Measurements from ENCODE around the gene SLC9A3. TPM values are rescaled to one million over a fixed set of nuclear protein-coding genes. Genes with fewer than 3 reads are reported as not detected.

The SLC9A3 gene
- total RNA-seq, 1 experiment from 2014 or later: 0.85 TPM

- H3K14ac ChIP-seq (ENCODE audit: insufficient read depth, low read length): no peak overlapping the region
- no peaks in the 10 kb centered on the region for H3K23me2 ChIP-seq (ENCODE audit: insufficient read length, low read depth, low read length, poor library complexity, severe bottlenecking)
- H3K23ac ChIP-seq (ENCODE audit: insufficient read length, low read depth, low read length): no peak overlapping the region
- no peak overlapping the region for H3K27ac ChIP-seq (ENCODE audit: insufficient read length, low read depth, low read length)
- no peak overlapping the region for H3K4me3 Mint-ChIP-seq
- H3K9me3 Mint-ChIP-seq: peaks cover 6 to 8% of the 10 kb centered on the region in 2 experiments; a peak in 2 of 5 replicates
- H3K4me1 Mint-ChIP-seq: peaks cover 3 to 7% of the 10 kb centered on the region in 2 experiments; a peak in 3 of 4 replicates
- H3K18ac ChIP-seq (ENCODE audit: insufficient read length, low read depth, low read length): no peak overlapping the region
- no peak for TF ChIP-seq CTCF (conservative IDR thresholded peaks at IDR 0.05)
- H3K27me3 Mint-ChIP-seq (ENCODE audit: low read depth): peaks cover 6% of the 10 kb centered on the region
- H3K56ac ChIP-seq (ENCODE audit: insufficient read length, low read depth, low read length): no peak overlapping the region
- H2BK20ac ChIP-seq (ENCODE audit: low read depth, low read length, poor library complexity, severe bottlenecking): no peak overlapping the region
- no peaks in the 10 kb centered on the region for H4K20me1 ChIP-seq (ENCODE audit: control insufficient read depth, insufficient read depth, insufficient read length)
- H3K4ac ChIP-seq (ENCODE audit: low read depth, low read length): no peak overlapping the region
- no peak overlapping the region for H4K5ac ChIP-seq (ENCODE audit: insufficient read length, low read depth, low read length)
- no peak for DNase-seq
- no peak overlapping the region for H2BK5ac ChIP-seq (ENCODE audit: insufficient read length, low read length)
- H2AK5ac ChIP-seq (ENCODE audit: insufficient read length, low read length): no peak overlapping the region
- no peak overlapping the region for H3K4me2 ChIP-seq (ENCODE audit: insufficient read depth, insufficient read length, low read length)
- no peaks in the 10 kb centered on the region for H3K79me2 ChIP-seq (ENCODE audit: insufficient read depth, low read length)
- H2BK15ac ChIP-seq (ENCODE audit: low read depth, low read length): no peak overlapping the region
- no peak overlapping the region for H2AFZ ChIP-seq (ENCODE audit: low read length)
- no peaks in the 10 kb centered on the region for H3K27me3 ChIP-seq (ENCODE audit: insufficient read depth, low read length)
- H3K9me3 ChIP-seq (ENCODE audit: control insufficient read depth, low read depth, low read length): no peaks in the 10 kb centered on the region
- no peak overlapping the region for H2BK120ac ChIP-seq (ENCODE audit: low read depth, low read length, poor library complexity, severe bottlenecking)
- H4K91ac ChIP-seq (ENCODE audit: insufficient read length, low read depth, low read length): no peak overlapping the region
- no peaks in the 10 kb centered on the region for H3K4me1 ChIP-seq (ENCODE audit: insufficient read depth, low read length)
- no peaks in the 10 kb centered on the region for H3K79me1 ChIP-seq (ENCODE audit: insufficient read depth, low read depth, low read length, poor library complexity, severe bottlenecking)
- H2BK12ac ChIP-seq (ENCODE audit: insufficient read length, low read depth, low read length): no peak overlapping the region
- no peak overlapping the region for H4K8ac ChIP-seq (replicated peaks; ENCODE audit: insufficient read length, low read depth, low read length)
- peaks cover 0 to 4% (median 0%) of the 10 kb centered on the region in 3 experiments; a peak in 3 of 7 replicates for H3K36me3 Mint-ChIP-seq (ENCODE audit: insufficient read depth in 1 of 3, low read depth in 3 of 3)
- H3K9ac ChIP-seq (ENCODE audit: extremely low read depth, insufficient read length, low read length): no peak overlapping the region
- H3T11ph ChIP-seq (ENCODE audit: low read length): no peak overlapping the region
- 100% methylated on average over 1 of the region's 3 CpGs for WGBS (ENCODE audit: extremely low coverage, insufficient read length, low lambda C conversion rate)
- no peak overlapping the region for H3K27ac Mint-ChIP-seq
Observed at GRCh38 chr5:426392-426976, 97.8 kb downstream of the SLC9A3 start.

All from H9 (cell line).